BE2C (cell line): ENCODE measurements around the gene PHACTR4.
"Not testable (repeated sequence)": the region's sequence is repeated elsewhere in the genome, so short reads cannot be mapped to it uniquely, and the experiment has no call there.

Experiments used
- DNase-seq: peaks from one replicate; pipeline ENCODE4 v3.0.0-alpha.2; 2020
- H3K27me3 ChIP-seq: fragments of 250-450 bp; sonication (Bioruptor Pico); 2 replicates; pipeline ENCODE4 v1.5.1; 2020; ENCODE audit warnings: mild to moderate bottlenecking
- H3K36me3 ChIP-seq: fragments of 250-450 bp; sonication (Bioruptor Pico); 2 replicates; pipeline ENCODE4 v1.5.1; 2020; ENCODE audit warnings: mild to moderate bottlenecking
- H3K4me1 ChIP-seq: fragments of 250-450 bp; sonication (Bioruptor Pico); 2 replicates; pipeline ENCODE4 v1.5.1; 2020
- H3K4me3 ChIP-seq: 2 replicates; pipeline ENCODE4 v1.5.1; 2011; ENCODE audit warnings: low read depth, low read length
- H3K9me3 ChIP-seq: fragments of 250-450 bp; sonication (Bioruptor Pico); 2 replicates; pipeline ENCODE4 v1.5.1; 2020
- TF ChIP-seq, protein P1 (sequence below): IDR thresholded peaks from 2 replicates; pipeline ENCODE4 v1.5.1; 2012; ENCODE audit warnings: mild to moderate bottlenecking, low read depth, low read length

The PHACTR4 gene

DNA sequence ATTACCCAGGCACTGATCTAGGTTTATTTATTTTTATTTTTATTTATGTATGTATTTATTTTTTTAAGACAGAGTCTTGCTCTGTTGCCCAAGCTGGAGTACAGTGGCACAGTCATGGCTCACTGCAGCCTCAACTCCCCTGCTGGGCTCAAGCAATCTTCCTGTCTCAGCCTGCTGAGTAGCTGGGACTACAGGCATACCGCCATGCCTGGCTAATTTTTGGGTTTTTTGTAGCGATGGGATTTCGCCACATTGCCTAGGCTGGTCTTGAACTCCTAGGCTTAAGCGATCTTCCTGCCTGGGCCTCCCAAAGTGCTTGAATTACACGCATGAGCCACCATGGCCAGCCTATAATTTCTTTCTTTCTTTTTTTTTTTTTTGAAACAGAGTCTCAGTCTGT is 9.4 kb downstream of the PHACTR4 start:
- no peaks in the 10 kb centered on the region for H3K4me1 ChIP-seq
- no peak overlapping the region for H3K4me3 ChIP-seq
- no peaks in the 10 kb centered on the region for H3K36me3 ChIP-seq
- TF ChIP-seq, protein P1, sequence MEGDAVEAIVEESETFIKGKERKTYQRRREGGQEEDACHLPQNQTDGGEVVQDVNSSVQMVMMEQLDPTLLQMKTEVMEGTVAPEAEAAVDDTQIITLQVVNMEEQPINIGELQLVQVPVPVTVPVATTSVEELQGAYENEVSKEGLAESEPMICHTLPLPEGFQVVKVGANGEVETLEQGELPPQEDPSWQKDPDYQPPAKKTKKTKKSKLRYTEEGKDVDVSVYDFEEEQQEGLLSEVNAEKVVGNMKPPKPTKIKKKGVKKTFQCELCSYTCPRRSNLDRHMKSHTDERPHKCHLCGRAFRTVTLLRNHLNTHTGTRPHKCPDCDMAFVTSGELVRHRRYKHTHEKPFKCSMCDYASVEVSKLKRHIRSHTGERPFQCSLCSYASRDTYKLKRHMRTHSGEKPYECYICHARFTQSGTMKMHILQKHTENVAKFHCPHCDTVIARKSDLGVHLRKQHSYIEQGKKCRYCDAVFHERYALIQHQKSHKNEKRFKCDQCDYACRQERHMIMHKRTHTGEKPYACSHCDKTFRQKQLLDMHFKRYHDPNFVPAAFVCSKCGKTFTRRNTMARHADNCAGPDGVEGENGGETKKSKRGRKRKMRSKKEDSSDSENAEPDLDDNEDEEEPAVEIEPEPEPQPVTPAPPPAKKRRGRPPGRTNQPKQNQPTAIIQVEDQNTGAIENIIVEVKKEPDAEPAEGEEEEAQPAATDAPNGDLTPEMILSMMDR: no peak
- no peaks in the 10 kb centered on the region for H3K9me3 ChIP-seq
- DNase-seq: no peak
- no peaks in the 10 kb centered on the region for H3K27me3 ChIP-seq

DNA sequence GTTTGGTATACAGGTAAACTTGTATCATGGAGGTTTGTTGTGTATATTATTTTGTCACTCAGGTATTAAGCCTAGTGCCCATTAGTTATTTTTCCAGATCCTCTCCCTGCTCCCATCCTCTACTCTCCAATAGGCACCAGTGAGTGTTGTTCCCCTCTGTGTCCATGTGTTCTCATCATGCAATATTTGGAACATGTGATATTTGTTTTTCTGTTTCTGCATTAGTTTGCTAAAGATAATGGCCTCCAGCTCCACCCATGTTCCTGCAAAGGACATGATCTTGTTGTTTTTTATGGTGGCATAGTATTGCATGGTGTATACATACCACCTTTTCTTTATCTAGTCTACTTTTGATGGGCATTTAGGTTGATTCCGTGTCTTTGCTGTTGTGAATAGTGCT is 10.9 kb downstream of the PHACTR4 start:
- Histone ChIP-seq H3K4me1 (no peaks in the 10 kb centered on the region), H3K27me3 (no peaks in the 10 kb centered on the region), H3K9me3 (no peaks in the 10 kb centered on the region), H3K36me3 (no peaks in the 10 kb centered on the region), H3K4me3 (no peak overlapping the region)
- no peak for DNase-seq
- TF ChIP-seq, protein P1: no peak

DNA sequence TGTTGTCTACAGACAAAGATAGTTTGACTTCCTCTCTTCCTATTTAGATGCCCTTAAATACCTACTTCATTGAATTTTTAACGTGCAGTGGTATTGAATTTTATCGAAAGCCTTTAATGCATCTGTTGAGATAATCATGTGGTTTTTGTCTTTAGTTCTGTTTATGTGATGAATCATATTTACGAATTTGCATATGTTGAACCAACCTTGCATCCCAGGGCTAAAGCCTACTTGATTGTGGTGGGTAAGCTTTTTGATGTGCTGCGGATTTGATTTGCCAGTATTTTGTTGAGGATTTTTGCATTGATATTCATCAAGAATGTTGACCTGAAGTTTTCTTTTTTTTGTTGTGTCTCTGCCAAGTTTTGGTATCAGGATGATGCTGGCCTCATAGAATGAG is 14.2 kb downstream of the PHACTR4 start:
- H3K4me3 ChIP-seq, H3K4me1 ChIP-seq, H3K27me3 ChIP-seq, H3K9me3 ChIP-seq, H3K36me3 ChIP-seq, DNase-seq: not testable (repeated sequence)

DNA sequence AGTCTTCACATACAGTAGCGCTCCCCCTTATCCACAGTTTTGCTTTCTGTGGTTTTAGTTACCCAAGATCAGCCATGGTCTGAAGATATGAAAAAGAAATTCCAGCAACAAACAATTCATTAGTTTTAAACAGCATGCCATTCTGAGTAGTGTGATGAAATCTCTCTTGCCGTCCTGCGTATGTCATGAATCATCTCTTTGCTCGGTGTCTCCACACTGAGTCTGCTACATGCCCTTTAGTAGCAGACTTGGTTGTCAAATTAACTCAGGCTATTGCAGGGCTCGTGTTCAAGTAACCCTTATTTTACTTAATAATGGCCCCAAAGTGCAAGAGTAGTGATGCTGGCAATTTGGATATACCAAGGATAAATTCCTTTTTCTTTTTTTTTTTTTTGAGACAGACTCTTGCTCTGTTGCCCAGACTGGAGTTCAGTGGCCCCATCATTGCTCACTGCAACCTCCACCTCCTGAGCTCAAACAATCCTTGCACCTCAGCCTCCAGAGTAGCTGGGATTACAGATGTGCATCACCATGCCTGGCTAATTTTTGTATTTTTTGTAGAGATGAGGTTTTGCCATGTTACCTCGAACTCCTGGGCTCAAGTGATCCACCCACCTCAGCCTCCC is 22.6 kb downstream of the PHACTR4 start:
- H3K27me3 ChIP-seq: no peaks in the 10 kb centered on the region
- no peaks in the 10 kb centered on the region for H3K4me1 ChIP-seq
- TF ChIP-seq, protein P1: no peak
- no peak overlapping the region for H3K4me3 ChIP-seq
- DNase-seq: no peak
- no peaks in the 10 kb centered on the region for H3K9me3 ChIP-seq
- H3K36me3 ChIP-seq: no peaks in the 10 kb centered on the region

DNA sequence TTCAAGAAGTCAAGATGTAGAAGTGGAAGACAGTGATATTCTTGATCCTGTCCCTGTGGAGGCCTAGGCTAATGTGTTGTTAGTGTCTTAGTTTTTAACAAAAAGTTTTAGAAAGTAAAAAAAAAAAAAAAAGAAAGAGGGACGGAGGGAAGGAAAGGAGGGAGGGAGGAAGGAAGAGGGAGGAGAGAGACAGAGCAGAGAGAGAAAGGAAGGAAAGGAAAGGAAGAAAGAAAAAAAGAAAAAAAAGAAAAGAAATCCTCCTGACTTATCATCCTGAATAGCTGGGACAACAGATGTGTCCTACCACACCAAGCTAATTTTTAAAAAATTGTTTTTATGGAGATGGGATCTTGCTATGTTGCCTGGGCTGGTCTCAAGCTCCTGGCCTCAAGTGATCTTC is 24.6 kb downstream of the PHACTR4 start:
- no peaks in the 10 kb centered on the region for H3K27me3 ChIP-seq
- H3K9me3 ChIP-seq: no peaks in the 10 kb centered on the region
- no peak overlapping the region for H3K4me3 ChIP-seq
- H3K4me1 ChIP-seq: no peaks in the 10 kb centered on the region
- no peaks in the 10 kb centered on the region for H3K36me3 ChIP-seq
- DNase-seq: no peak
- TF ChIP-seq, protein P1: no peak

DNA sequence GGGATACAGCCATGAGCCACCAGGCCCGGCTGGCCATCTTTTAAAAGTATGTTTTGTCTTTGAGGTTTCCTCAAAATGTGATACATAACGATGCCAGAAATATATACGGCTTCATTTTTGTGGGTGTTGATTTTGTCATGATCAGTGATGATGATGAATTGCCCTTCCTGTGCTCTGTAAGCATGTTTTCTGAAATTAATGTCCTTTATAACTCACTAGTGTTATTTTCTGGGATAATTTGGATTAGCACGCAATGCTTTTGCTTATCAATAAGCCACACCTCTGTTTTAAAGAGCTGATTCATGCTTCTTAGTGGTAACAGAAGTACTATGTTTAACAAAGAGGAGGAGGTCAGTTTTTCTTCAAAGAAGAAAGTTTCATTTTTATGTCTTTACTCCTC is 25.6 kb downstream of the PHACTR4 start:
- Histone ChIP-seq H3K27me3 (no peaks in the 10 kb centered on the region), H3K36me3 (no peaks in the 10 kb centered on the region), H3K4me1 (no peaks in the 10 kb centered on the region), H3K4me3 (no peak overlapping the region), H3K9me3 (no peaks in the 10 kb centered on the region)
- no peak for DNase-seq
- TF ChIP-seq, protein P1: no peak

DNA sequence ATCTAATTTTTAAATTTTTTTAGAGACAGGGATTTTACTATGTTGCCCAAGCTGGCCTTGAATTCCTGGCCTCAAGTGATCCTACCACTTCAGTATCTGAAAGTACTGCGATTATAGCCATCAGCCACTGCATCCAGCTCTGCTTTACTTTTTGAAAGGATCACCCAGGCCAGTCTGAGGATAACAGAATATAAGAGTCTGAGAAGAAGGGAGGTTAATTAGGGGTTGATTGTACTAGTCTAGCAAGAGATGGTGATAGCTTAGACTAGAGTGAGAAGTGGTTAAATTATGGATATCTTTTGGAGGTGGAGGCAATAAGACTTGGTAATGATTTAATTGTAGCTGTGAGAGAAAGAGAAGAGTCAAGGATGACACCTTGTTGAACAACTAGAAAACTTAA is 32.2 kb downstream of the PHACTR4 start:
- Histone ChIP-seq H3K4me3 (no peak overlapping the region), H3K27me3 (no peaks in the 10 kb centered on the region), H3K4me1 (no peaks in the 10 kb centered on the region), H3K9me3 (no peaks in the 10 kb centered on the region), H3K36me3 (no peaks in the 10 kb centered on the region)
- TF ChIP-seq, protein P1: no peak
- no peak for DNase-seq
